GM23338 (cell line): ENCODE measurements around the gene TST.

Experiments
- CREB1 ChIP-seq: fragments of 250-450 bp; sonication (Bioruptor Pico); IDR thresholded peaks from 2 replicates; pipeline ENCODE4 v1.5.0; 2020; ENCODE audit warnings: low read depth, mild to moderate bottlenecking, moderate library complexity
- EZH2 ChIP-seq: fragments of 200-600 bp; sonication (generic); IDR thresholded peaks from one replicate; pipeline ENCODE4 v1.8.0; 2017; ENCODE audit warnings: antibody characterized with exemption, mild to moderate bottlenecking, low read depth; ENCODE audit not compliant: unreplicated experiment
- EZH2phosphoT487 ChIP-seq: fragments of 200-600 bp; sonication (generic); IDR thresholded peaks from one replicate; pipeline ENCODE4 v1.8.1; 2018; ENCODE audit warnings: antibody characterized with exemption; ENCODE audit not compliant: unreplicated experiment
- JUNB ChIP-seq: IDR thresholded peaks from one replicate; pipeline ENCODE4 v1.6.1; 2016; ENCODE audit warnings: antibody characterized with exemption; ENCODE audit not compliant: unreplicated experiment
- NANOG ChIP-seq: IDR thresholded peaks from 2 replicates; pipeline ENCODE4 v1.6.1; 2016; ENCODE audit warnings: antibody characterized with exemption, borderline replicate concordance
- POLR2AphosphoS5 ChIP-seq: IDR thresholded peaks from 2 replicates; pipeline ENCODE4 v1.6.1; 2016; ENCODE audit warnings: antibody characterized with exemption, low read depth
- STAT1 ChIP-seq: IDR thresholded peaks from one replicate; pipeline ENCODE4 v1.6.1; 2016; ENCODE audit warnings: antibody characterized with exemption; ENCODE audit not compliant: unreplicated experiment
- ZNF114 ChIP-seq: fragments of 250-450 bp; sonication (Bioruptor Pico); IDR thresholded peaks from 2 replicates; pipeline ENCODE4 v1.5.0; 2020; ENCODE audit warnings: mild to moderate bottlenecking, moderate library complexity
- ZNF331 ChIP-seq: fragments of 250-450 bp; sonication (Bioruptor Pico); IDR thresholded peaks from 2 replicates; pipeline ENCODE4 v1.5.0; 2020; ENCODE audit warnings: low read depth, mild to moderate bottlenecking, moderate library complexity
- TF ChIP-seq, protein P1 (sequence below), 2 experiments: fragments of 200-600 bp in 1 of 2; sonication (generic) in 1 of 2; conservative IDR thresholded peaks; 2 replicates each; pipeline versions ENCODE4 v1.5.1 to v1.6.1; 2016 to 2017; ENCODE audit warnings: antibody characterized with exemption in 2 of 2, low read depth in 2 of 2, mild to moderate bottlenecking in 2 of 2, moderate library complexity in 1 of 2
- TF ChIP-seq, protein P2 (sequence below): IDR thresholded peaks from one replicate; pipeline ENCODE4 v1.6.1; 2018; ENCODE audit warnings: antibody characterized with exemption; ENCODE audit not compliant: unreplicated experiment
- TF ChIP-seq, protein P3 (sequence below): IDR thresholded peaks from 2 replicates; pipeline ENCODE4 v1.6.1; 2016; ENCODE audit warnings: antibody characterized with exemption
- TF ChIP-seq, protein P4 (sequence below): fragments of 250-450 bp; sonication (Bioruptor Pico); IDR thresholded peaks from 2 replicates; pipeline ENCODE4 v1.5.0; 2020; ENCODE audit warnings: mild to moderate bottlenecking, moderate library complexity

DNA sequence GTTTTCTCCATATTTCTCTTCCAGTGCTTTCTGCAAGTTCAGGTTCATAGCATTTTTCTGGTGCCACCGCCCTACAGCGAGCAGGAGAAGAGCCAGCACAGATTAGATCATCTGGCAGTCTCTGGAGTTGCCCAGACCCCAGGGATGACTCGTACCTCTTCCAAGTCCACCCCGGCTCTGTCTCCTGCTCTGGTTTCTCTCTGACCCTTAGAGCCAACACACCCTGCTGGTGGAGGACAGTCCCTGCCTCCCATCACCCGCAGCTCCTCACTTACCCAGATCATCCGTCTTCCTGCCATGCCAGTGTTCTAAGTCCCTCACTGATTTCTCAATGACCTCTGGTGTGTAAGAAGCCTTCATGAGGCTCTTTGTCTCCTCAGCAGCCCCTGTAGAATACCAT, 28.0 kb downstream of the TST start:
- TF ChIP-seq, protein P1, sequence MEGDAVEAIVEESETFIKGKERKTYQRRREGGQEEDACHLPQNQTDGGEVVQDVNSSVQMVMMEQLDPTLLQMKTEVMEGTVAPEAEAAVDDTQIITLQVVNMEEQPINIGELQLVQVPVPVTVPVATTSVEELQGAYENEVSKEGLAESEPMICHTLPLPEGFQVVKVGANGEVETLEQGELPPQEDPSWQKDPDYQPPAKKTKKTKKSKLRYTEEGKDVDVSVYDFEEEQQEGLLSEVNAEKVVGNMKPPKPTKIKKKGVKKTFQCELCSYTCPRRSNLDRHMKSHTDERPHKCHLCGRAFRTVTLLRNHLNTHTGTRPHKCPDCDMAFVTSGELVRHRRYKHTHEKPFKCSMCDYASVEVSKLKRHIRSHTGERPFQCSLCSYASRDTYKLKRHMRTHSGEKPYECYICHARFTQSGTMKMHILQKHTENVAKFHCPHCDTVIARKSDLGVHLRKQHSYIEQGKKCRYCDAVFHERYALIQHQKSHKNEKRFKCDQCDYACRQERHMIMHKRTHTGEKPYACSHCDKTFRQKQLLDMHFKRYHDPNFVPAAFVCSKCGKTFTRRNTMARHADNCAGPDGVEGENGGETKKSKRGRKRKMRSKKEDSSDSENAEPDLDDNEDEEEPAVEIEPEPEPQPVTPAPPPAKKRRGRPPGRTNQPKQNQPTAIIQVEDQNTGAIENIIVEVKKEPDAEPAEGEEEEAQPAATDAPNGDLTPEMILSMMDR (conservative IDR thresholded peaks at IDR 0.05; ENCODE audit: low read depth in 2 of 2) = no peak; a peak in 1 of 4 replicates
- TF ChIP-seq POLR2AphosphoS5 = no peak
- TF ChIP-seq EZH2phosphoT487 = no peak
- no peak for TF ChIP-seq EZH2
- no peak for TF ChIP-seq CREB1 (CRISPR knock-in tag)
- TF ChIP-seq, protein P2, sequence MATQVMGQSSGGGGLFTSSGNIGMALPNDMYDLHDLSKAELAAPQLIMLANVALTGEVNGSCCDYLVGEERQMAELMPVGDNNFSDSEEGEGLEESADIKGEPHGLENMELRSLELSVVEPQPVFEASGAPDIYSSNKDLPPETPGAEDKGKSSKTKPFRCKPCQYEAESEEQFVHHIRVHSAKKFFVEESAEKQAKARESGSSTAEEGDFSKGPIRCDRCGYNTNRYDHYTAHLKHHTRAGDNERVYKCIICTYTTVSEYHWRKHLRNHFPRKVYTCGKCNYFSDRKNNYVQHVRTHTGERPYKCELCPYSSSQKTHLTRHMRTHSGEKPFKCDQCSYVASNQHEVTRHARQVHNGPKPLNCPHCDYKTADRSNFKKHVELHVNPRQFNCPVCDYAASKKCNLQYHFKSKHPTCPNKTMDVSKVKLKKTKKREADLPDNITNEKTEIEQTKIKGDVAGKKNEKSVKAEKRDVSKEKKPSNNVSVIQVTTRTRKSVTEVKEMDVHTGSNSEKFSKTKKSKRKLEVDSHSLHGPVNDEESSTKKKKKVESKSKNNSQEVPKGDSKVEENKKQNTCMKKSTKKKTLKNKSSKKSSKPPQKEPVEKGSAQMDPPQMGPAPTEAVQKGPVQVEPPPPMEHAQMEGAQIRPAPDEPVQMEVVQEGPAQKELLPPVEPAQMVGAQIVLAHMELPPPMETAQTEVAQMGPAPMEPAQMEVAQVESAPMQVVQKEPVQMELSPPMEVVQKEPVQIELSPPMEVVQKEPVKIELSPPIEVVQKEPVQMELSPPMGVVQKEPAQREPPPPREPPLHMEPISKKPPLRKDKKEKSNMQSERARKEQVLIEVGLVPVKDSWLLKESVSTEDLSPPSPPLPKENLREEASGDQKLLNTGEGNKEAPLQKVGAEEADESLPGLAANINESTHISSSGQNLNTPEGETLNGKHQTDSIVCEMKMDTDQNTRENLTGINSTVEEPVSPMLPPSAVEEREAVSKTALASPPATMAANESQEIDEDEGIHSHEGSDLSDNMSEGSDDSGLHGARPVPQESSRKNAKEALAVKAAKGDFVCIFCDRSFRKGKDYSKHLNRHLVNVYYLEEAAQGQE = no peak
- TF ChIP-seq JUNB = no peak
- TF ChIP-seq, protein P3, sequence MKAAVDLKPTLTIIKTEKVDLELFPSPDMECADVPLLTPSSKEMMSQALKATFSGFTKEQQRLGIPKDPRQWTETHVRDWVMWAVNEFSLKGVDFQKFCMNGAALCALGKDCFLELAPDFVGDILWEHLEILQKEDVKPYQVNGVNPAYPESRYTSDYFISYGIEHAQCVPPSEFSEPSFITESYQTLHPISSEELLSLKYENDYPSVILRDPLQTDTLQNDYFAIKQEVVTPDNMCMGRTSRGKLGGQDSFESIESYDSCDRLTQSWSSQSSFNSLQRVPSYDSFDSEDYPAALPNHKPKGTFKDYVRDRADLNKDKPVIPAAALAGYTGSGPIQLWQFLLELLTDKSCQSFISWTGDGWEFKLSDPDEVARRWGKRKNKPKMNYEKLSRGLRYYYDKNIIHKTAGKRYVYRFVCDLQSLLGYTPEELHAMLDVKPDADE = no peak
- no peak for TF ChIP-seq ZNF114
- no peak for TF ChIP-seq ZNF331 (CRISPR knock-in tag)
- TF ChIP-seq NANOG = no peak
- TF ChIP-seq, protein P4, sequence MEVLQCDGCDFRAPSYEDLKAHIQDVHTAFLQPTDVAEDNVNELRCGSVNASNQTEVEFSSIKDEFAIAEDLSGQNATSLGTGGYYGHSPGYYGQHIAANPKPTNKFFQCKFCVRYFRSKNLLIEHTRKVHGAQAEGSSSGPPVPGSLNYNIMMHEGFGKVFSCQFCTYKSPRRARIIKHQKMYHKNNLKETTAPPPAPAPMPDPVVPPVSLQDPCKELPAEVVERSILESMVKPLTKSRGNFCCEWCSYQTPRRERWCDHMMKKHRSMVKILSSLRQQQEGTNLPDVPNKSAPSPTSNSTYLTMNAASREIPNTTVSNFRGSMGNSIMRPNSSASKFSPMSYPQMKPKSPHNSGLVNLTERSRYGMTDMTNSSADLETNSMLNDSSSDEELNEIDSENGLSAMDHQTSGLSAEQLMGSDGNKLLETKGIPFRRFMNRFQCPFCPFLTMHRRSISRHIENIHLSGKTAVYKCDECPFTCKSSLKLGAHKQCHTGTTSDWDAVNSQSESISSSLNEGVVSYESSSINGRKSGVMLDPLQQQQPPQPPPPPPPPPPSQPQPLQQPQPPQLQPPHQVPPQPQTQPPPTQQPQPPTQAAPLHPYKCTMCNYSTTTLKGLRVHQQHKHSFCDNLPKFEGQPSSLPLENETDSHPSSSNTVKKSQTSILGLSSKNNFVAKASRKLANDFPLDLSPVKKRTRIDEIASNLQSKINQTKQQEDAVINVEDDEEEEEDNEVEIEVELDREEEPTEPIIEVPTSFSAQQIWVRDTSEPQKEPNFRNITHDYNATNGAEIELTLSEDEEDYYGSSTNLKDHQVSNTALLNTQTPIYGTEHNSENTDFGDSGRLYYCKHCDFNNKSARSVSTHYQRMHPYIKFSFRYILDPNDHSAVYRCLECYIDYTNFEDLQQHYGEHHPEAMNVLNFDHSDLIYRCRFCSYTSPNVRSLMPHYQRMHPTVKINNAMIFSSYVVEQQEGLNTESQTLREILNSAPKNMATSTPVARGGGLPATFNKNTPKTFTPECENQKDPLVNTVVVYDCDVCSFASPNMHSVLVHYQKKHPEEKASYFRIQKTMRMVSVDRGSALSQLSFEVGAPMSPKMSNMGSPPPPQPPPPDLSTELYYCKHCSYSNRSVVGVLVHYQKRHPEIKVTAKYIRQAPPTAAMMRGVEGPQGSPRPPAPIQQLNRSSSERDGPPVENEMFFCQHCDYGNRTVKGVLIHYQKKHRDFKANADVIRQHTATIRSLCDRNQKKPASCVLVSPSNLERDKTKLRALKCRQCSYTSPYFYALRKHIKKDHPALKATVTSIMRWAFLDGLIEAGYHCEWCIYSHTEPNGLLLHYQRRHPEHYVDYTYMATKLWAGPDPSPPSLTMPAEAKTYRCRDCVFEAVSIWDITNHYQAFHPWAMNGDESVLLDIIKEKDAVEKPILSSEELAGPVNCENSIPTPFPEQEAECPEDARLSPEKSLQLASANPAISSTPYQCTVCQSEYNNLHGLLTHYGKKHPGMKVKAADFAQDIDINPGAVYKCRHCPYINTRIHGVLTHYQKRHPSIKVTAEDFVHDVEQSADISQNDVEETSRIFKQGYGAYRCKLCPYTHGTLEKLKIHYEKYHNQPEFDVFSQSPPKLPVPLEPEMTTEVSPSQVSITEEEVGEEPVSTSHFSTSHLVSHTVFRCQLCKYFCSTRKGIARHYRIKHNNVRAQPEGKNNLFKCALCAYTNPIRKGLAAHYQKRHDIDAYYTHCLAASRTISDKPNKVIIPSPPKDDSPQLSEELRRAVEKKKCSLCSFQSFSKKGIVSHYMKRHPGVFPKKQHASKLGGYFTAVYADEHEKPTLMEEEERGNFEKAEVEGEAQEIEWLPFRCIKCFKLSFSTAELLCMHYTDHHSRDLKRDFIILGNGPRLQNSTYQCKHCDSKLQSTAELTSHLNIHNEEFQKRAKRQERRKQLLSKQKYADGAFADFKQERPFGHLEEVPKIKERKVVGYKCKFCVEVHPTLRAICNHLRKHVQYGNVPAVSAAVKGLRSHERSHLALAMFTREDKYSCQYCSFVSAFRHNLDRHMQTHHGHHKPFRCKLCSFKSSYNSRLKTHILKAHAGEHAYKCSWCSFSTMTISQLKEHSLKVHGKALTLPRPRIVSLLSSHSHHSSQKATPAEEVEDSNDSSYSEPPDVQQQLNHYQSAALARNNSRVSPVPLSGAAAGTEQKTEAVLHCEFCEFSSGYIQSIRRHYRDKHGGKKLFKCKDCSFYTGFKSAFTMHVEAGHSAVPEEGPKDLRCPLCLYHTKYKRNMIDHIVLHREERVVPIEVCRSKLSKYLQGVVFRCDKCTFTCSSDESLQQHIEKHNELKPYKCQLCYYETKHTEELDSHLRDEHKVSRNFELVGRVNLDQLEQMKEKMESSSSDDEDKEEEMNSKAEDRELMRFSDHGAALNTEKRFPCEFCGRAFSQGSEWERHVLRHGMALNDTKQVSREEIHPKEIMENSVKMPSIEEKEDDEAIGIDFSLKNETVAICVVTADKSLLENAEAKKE (CRISPR knock-in tag) = no peak
- TF ChIP-seq STAT1 = no peak
